ENCODE measurements around the gene FTH1. TPM values are rescaled to one million over a fixed set of nuclear protein-coding genes. Genes with fewer than 3 reads are reported as not detected.

FTH1 gene
- total and polyA plus RNA-seq, 2 of the 13 experiments (the other 11 are each of a cell fraction or from before 2014, with no cell fraction given), result 607 to 760 TPM

DNA sequence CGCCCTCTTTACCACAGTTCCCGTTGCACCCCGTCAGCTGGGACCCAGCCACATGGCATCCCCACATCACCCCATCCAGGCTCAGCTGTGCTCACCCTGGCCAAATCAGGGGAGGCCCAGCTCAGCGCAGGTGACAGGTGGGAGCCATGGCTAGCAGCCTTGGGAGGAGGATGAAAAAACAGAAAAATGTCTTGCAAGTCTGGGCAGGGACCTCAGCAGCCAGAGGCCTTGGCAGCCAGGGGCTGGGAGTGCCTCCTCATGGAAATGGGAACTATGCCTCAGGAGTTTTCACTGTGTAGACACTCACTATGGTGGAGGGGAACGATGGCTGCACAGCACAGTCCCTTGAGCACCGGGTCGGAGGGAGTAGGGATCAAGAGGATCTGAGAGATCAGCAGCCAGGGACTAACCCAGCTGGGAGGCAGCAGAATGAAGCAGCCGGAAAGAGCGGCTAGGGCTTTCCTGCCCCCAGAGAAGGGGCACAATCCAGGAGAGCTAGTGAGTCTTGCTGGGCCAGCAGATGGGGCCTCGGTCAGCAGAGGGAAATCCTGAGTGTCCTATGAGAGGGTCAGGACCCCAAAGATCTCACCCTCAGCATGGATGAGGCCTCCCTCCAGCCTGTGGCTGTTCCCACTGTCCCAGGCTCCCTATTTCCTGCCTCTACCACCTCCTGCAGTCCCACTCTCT, 6.2 kb upstream of the FTH1 start:
- DNase-seq (ENCODE audit: low spot score), result peak; percentile 53
- peaks cover 95% of the 10 kb centered on the region for H3K4me1 ChIP-seq (ENCODE audit: insufficient read depth, low read length)
- peak; percentile 34 for ATAC-seq
- H3K27me3 ChIP-seq (ENCODE audit: control insufficient read depth in 1 of 2, insufficient read depth in 2 of 2, low read length in 2 of 2), result no peaks in the 10 kb centered on the region; a peak in 1 of 5 replicates
- H3K4me3 ChIP-seq (replicated peaks in 1 of 3; ENCODE audit: insufficient read depth in 1 of 3, low read depth in 2 of 3, low read length in 3 of 3), result peak overlapping the region; percentile 48 to 71 (median 65)
- intact Hi-C loops (cut with micrococcal nuclease; ENCODE audit: unreplicated experiment) (loop anchor here (1.0 to 2.0 kb wide), 3 partner anchors 28 to 81 kb away; no protein-coding TSS in a partner anchor), in situ Hi-C loops (cut with HindIII; ENCODE audit: extremely low pct_ligation_motif_present, low pct_unique_long_range_greater_than_20kb) (no loop called here)
- no peak for FAIRE-seq
- BruUV-seq (replicated peaks), result no TSS peak
- H2AFZ ChIP-seq (ENCODE audit: low read length), result no peak overlapping the region
- no peaks in the 10 kb centered on the region for H3K9me3 ChIP-seq (ENCODE audit: low read length)
- H3K27ac ChIP-seq (ENCODE audit: extremely low read length, insufficient read depth, low read length), result peak overlapping the region; percentile 100
- ChIA-PET POLR2A (interaction anchor here (0.7 to 14.8 kb wide), 25 partner anchors 10 to 867 kb away, joined by 3 to 518 read pairs (median 5); partner anchors contain the start of genes BEST1 and FADS1), CTCF (ENCODE audit: low intra/inter-chr PET ratio, low total read pairs) (no interaction called here)
- peak overlapping the region; percentile 99 for H3K4me2 ChIP-seq (ENCODE audit: low read depth, low read length)
- peak overlapping the region; percentile 100 for H3K9ac ChIP-seq (ENCODE audit: insufficient read depth, low read depth, low read length)
- no peaks in the 10 kb centered on the region for H4K20me1 ChIP-seq (ENCODE audit: insufficient read depth, low read length)
- WGBS (ENCODE audit: low lambda C conversion rate), result 0% methylated on average over 7 of the region's 10 CpGs
- no peaks in the 10 kb centered on the region for H3K36me3 ChIP-seq (replicated peaks in 1 of 2; ENCODE audit: control insufficient read depth in 1 of 2, insufficient read depth in 2 of 2, low read length in 2 of 2)
- peaks cover 12% of the 10 kb centered on the region for H3K79me2 ChIP-seq (ENCODE audit: insufficient read depth, low read length)
- TF ChIP-seq GTF3A (CRISPR knock-in tag; conservative IDR thresholded peaks at IDR 0.05) (no peak), CC2D1A (CRISPR knock-in tag; IDR thresholded peaks at IDR 0.05) (no peak; the same call in 1 of the 2 replicates), MED1 (CRISPR knock-in tag; IDR thresholded peaks at IDR 0.05) (no peak), REPIN1 (CRISPR knock-in tag; IDR thresholded peaks at IDR 0.05; ENCODE audit: borderline replicate concordance, low read depth) (no peak), ELF4 (CRISPR knock-in tag; IDR thresholded peaks at IDR 0.05; ENCODE audit: borderline replicate concordance) (no peak), NFKB2 (CRISPR knock-in tag; IDR thresholded peaks at IDR 0.05; ENCODE audit: borderline replicate concordance) (peak; percentile 56; the same call in 1 of the 2 replicates), ZNF251 (CRISPR knock-in tag; IDR thresholded peaks at IDR 0.05) (no peak), ZNF619 (CRISPR knock-in tag; IDR thresholded peaks at IDR 0.05) (no peak), TFAP4 (IDR thresholded peaks at IDR 0.05; ENCODE audit: borderline replicate concordance, low read depth) (peak; percentile 41), RBAK (CRISPR knock-in tag; IDR thresholded peaks at IDR 0.05) (no peak), GFI1 (CRISPR knock-in tag; IDR thresholded peaks at IDR 0.05; ENCODE audit: borderline replicate concordance) (no peak)
- TF ChIP-seq, protein P1, sequence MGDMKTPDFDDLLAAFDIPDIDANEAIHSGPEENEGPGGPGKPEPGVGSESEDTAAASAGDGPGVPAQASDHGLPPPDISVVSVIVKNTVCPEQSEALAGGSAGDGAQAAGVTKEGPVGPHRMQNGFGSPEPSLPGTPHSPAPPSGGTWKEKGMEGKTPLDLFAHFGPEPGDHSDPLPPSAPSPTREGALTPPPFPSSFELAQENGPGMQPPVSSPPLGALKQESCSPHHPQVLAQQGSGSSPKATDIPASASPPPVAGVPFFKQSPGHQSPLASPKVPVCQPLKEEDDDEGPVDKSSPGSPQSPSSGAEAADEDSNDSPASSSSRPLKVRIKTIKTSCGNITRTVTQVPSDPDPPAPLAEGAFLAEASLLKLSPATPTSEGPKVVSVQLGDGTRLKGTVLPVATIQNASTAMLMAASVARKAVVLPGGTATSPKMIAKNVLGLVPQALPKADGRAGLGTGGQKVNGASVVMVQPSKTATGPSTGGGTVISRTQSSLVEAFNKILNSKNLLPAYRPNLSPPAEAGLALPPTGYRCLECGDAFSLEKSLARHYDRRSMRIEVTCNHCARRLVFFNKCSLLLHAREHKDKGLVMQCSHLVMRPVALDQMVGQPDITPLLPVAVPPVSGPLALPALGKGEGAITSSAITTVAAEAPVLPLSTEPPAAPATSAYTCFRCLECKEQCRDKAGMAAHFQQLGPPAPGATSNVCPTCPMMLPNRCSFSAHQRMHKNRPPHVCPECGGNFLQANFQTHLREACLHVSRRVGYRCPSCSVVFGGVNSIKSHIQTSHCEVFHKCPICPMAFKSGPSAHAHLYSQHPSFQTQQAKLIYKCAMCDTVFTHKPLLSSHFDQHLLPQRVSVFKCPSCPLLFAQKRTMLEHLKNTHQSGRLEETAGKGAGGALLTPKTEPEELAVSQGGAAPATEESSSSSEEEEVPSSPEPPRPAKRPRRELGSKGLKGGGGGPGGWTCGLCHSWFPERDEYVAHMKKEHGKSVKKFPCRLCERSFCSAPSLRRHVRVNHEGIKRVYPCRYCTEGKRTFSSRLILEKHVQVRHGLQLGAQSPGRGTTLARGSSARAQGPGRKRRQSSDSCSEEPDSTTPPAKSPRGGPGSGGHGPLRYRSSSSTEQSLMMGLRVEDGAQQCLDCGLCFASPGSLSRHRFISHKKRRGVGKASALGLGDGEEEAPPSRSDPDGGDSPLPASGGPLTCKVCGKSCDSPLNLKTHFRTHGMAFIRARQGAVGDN (CRISPR knock-in tag; IDR thresholded peaks at IDR 0.05), result peak; percentile 98
- TF ChIP-seq, protein P2, sequence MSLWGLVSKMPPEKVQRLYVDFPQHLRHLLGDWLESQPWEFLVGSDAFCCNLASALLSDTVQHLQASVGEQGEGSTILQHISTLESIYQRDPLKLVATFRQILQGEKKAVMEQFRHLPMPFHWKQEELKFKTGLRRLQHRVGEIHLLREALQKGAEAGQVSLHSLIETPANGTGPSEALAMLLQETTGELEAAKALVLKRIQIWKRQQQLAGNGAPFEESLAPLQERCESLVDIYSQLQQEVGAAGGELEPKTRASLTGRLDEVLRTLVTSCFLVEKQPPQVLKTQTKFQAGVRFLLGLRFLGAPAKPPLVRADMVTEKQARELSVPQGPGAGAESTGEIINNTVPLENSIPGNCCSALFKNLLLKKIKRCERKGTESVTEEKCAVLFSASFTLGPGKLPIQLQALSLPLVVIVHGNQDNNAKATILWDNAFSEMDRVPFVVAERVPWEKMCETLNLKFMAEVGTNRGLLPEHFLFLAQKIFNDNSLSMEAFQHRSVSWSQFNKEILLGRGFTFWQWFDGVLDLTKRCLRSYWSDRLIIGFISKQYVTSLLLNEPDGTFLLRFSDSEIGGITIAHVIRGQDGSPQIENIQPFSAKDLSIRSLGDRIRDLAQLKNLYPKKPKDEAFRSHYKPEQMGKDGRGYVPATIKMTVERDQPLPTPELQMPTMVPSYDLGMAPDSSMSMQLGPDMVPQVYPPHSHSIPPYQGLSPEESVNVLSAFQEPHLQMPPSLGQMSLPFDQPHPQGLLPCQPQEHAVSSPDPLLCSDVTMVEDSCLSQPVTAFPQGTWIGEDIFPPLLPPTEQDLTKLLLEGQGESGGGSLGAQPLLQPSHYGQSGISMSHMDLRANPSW (CRISPR knock-in tag; IDR thresholded peaks at IDR 0.05; ENCODE audit: borderline replicate concordance), result no peak
- TF ChIP-seq, protein P3, sequence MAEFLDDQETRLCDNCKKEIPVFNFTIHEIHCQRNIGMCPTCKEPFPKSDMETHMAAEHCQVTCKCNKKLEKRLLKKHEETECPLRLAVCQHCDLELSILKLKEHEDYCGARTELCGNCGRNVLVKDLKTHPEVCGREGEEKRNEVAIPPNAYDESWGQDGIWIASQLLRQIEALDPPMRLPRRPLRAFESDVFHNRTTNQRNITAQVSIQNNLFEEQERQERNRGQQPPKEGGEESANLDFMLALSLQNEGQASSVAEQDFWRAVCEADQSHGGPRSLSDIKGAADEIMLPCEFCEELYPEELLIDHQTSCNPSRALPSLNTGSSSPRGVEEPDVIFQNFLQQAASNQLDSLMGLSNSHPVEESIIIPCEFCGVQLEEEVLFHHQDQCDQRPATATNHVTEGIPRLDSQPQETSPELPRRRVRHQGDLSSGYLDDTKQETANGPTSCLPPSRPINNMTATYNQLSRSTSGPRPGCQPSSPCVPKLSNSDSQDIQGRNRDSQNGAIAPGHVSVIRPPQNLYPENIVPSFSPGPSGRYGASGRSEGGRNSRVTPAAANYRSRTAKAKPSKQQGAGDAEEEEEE (CRISPR knock-in tag; IDR thresholded peaks at IDR 0.05; ENCODE audit: borderline replicate concordance), result no peak

Data from HepG2 (cell line).